Activated effector memory CD4-positive, alpha-beta T cell treated with Interleukin-2 at 50 U/mL for 16 hours (primary cell): ENCODE data around the gene NAALADL2.
"Not testable (repeated sequence)": the region's sequence is repeated elsewhere in the genome, so short reads cannot be mapped to it uniquely, and the experiment has no call there.

Experiments used
- DNase-seq: peaks from one replicate; pipeline ENCODE4 v3.0.0-alpha.2; 2020

The NAALADL2 gene

GRCh38 chr3:175731543-175731942 is 872.4 kb downstream of the NAALADL2 start:
- DNase-seq: no peak

DNA sequence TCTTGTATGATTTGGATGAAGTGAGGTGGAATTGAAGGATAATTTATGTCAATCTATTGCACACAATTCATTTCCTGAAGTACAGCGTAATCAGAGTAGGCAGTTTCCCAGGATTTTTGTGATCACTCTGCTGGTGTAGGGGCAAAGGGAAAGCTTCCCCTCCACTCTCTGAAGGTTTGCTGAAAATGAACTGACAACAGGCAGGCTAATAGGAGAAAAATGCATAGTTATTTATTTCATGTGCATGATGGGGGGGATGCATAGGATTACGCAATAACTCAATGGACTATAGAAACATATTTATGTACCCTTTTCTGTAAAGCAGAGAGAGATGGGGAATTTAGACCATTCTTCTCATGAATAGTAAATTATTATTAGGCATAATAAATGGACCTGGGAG is 872.9 kb downstream of the NAALADL2 start:
- DNase-seq: no peak

GRCh38 chr3:175735866-175736265 is 876.7 kb downstream of the NAALADL2 start:
- DNase-seq: no peak

DNA sequence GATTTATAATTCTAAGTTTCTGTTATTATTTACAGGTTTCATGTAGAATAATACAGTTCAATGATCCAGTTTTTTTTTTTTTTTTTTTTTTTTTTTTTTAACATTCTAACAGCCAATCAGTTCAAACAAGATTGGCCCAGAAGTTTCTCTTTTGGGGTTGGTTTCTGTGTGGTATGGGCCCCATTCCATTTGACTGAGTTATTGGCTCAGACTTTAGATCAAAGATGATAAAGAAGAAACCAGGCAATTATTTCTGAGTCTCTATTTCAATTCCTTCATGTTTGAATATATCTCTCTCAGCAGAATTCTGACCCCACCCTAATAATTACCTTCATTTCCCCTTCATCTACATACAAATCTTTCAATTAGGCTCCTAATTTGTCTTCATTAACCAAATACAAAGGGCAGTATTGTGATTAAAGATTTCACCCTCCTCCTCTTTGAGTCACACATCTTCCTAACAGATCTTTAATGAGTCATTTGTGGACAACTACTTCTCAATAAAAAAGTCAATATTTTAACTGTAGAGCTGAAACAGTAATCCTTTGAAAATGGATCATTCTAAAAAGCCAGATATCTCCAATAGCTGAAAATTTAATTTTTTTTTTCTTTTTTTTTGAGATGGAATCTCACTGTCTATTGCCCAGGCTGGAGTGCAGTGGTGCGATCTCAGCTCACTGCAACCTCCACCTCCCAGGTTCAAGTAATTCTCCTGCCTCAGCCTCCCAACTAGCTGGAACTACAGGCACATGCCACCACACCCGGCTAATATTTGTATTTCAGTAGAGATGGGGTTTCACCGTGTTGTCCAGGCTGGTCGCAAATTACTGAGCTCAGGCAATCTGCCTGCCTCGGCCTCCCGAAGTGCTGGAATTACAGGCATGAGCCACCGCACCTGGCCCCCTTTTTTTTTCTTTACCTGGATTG is 878.8 kb downstream of the NAALADL2 start:
- no peak for DNase-seq

- DNase-seq: no peak
Observed at GRCh38 chr3:175741951-175742350, 882.8 kb downstream of the NAALADL2 start.

- DNase-seq: no peak
Observed at GRCh38 chr3:175743733-175744400, 884.7 kb downstream of the NAALADL2 start.

GRCh38 chr3:175746308-175746707 is 887.2 kb downstream of the NAALADL2 start:
- no peak for DNase-seq

GRCh38 chr3:175748087-175748730 is 889.1 kb downstream of the NAALADL2 start:
- no peak for DNase-seq

DNA sequence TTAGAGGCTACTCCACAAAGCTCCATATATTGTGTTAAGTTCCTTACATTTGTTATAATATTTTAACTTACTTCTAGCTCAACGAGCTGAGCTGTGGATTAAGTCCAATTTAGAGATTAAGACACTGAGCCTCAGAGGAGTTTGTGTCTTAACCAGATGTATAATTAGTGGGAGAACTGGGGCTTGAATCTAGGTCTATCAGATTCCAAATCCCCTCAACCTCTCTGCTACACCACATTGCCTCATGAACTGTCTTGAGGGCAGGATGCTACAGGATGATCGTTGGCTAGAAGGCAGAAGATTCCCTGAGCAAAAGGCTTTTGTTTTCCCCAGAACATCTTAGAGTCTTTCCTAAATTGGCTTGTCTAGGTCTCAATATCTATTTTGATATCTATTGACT is 890.8 kb downstream of the NAALADL2 start:
- no peak for DNase-seq

GRCh38 chr3:175751089-175751488 is 892.0 kb downstream of the NAALADL2 start:
- DNase-seq: no peak

- DNase-seq: no peak
Observed at GRCh38 chr3:175763948-175764347, 904.8 kb downstream of the NAALADL2 start.

DNA sequence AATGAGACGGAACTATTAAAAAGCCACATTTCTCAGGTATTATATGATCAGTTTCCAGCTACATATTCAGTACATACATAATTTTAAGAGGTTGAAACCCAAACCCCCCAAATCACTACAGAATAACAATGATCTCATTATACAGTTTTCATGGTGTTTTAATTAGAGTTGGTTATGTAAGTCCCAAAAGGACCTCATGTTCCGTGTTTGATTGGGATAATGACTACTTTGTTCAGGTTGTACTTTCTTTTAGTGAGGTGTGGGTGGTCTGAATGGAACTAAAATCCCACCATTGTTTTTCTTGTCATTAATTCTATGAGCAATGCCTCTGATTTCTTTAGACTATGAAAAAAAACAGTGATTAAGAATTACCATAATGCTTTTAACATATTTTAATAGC is 905.6 kb downstream of the NAALADL2 start:
- DNase-seq: no peak

DNA sequence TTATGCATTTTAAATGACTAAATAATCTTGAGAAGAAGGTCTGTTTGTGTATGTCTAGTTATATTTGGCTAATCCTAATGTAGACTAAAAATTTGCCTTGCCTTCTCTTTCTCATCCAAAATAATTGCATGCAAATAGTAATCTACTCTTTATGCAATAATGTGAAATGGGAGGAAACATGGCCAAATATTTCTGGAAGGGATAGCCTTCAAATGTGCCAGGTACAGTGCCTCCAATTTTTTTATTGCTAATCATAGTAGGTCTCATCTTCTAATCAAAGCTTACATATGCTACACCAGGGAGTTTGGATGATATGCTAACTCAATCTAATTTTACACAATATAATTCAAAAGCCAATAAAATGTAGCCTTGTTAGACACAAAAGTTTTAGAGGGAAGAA is 911.3 kb downstream of the NAALADL2 start:
- DNase-seq: no peak

- DNase-seq: no peak
Observed at GRCh38 chr3:175777495-175777894, 918.4 kb downstream of the NAALADL2 start.

DNA sequence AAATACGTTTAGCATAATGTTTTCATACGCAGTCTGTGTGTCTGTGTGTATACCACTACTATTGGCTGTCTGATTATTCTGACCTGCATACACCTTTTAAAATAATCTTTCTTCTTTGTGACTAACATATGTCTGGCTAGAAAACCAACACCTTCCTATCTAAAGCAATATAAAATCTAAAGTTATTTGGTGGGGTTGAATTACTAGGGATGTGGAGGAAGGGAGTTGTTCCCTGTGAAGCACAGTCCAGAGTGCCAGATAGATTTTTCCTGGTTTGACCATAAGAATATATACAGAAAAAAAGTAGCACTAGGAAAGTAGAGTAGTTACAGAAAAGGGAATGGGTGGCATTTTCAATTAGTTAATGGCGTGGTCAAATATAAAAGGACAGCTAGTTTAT is 918.8 kb downstream of the NAALADL2 start:
- DNase-seq: no peak

DNA sequence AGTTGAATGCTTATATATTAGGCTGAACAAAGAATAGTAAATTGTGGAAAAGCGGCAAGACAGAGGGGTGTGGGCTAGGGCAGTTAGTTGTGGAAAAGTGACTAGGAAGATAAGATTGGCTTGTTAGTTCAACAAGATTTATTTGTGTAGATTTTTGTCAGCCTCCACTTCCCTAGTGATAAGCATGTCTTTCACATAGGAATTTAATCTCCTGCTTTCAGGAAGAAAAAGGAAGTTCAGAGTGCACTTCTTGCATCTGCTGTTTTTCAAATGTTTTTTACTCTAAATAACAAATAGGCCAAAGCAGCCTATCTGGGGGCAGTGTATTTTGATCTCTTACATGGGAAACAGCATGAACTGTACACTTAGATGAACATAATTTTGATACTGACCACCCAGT is 919.9 kb downstream of the NAALADL2 start:
- DNase-seq: no peak

DNA sequence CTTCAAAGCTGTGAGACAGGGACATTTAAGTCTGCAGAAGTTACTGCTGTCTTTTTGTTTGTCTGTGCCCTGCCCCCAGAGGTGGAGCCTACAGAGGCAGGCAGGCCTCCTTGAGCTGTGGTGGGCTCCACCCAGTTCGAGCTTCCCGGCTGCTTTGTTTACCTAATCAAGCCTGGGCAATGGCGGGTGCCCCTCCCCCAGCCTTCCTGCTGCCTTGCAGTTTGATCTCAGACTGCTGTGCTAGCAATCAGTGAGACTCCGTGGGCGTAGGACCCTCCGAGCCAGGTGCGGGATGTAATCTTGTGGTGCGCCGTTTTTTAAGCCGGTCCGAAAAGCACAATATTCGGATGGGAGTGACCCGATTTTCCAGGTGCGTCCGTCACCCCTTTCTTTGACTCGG is 928.0 kb downstream of the NAALADL2 start:
- not testable (repeated sequence) for DNase-seq

DNA sequence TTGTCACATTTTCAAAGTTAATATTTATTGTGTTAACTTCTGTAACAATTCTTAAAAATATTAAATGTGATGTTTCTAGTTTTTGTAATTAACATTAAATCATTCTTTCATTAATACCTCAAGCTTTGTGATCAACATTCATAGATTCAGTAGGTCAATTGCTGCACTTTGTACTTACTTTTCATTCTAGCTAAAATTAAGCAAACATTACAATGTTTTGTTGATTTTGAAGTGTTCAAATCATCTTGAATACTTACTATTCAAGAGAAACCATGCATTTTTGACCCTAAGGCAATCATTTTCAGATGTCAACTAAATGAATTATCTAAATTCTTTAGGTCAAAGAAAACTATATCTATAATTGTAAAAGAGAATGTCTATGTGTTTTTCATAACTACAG is 933.1 kb downstream of the NAALADL2 start:
- DNase-seq: no peak

- DNase-seq: no peak
Observed at GRCh38 chr3:175798326-175798725, 939.2 kb downstream of the NAALADL2 start.

DNA sequence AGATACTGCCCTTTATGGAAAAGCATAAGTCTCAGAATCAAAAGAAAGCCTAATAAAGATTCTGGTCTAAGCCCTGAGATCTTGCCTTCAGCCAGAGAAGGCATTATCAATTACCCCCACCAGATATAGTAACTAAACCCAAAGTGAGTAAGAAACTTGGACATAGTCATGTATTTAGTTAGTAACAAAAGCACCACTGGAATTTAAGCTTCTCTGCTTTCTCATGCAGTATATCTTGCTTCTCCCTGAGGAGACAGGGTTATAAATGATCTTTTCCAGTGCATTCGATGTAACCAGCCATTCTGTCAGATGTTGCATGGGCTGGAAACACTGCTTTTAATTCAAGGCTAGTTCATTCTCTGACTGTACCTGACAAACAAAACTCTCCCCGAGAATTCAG is 946.7 kb downstream of the NAALADL2 start:
- DNase-seq: no peak

DNA sequence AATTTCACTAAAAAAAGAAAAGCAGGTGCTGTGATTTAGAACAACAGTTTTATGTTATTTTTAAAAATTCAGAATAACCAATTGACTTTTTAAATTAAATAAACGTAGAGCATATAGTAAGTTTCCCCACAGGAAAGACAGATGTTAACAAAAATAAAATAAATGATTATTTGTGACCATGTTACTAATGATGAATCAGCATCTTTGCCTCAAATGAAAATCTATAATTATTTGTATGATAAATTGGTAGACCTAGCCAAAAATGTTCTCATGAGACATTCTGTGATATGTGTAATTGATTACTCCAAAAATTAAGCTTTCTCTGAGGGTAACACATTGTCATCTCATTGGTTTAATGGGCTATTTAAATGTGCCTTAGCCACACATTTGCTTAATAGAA is 948.0 kb downstream of the NAALADL2 start:
- no peak for DNase-seq

- DNase-seq: no peak
Observed at GRCh38 chr3:175818811-175819464, 959.8 kb downstream of the NAALADL2 start.
